NT2/D1 (cell line): ENCODE data around the gene LSP1.
A peak's percentile ranks its signal among the peaks of the same experiment; 100 is the strongest.

Experiments
- DNase-seq: peaks from one replicate; pipeline ENCODE4 v3.0.0-alpha.2; 2011; ENCODE audit warnings: low read depth, low spot score
- H3K27me3 ChIP-seq: 2 replicates; pipeline ENCODE4 v1.6.0; 2011; ENCODE audit warnings: mild to moderate bottlenecking; ENCODE audit not compliant: insufficient read length, insufficient read depth
- H3K36me3 ChIP-seq: 2 replicates; pipeline ENCODE4 v1.6.1; 2011; ENCODE audit warnings: mild to moderate bottlenecking, low read length, mixed read lengths; ENCODE audit not compliant: insufficient read depth, insufficient read length
- H3K4me1 ChIP-seq: 2 replicates; pipeline ENCODE4 v1.5.1; 2011; ENCODE audit not compliant: insufficient read depth, insufficient read length
- H3K4me3 ChIP-seq: 2 replicates; pipeline ENCODE4 v1.5.1; 2011; ENCODE audit warnings: low read depth; ENCODE audit not compliant: insufficient read length
- H3K9ac ChIP-seq: 2 replicates; pipeline ENCODE4 v1.6.0; 2011; ENCODE audit warnings: low read depth; ENCODE audit not compliant: insufficient read length
- H3K9me3 ChIP-seq: 2 replicates; pipeline ENCODE4 v1.5.1; 2011; ENCODE audit warnings: mild to moderate bottlenecking, low read length; ENCODE audit not compliant: insufficient read depth
- SUZ12 ChIP-seq: IDR thresholded peaks from 2 replicates; pipeline ENCODE4 v1.6.1; 2011; ENCODE audit not compliant: insufficient read length, insufficient read depth; ENCODE audit errors: extremely low read depth
- YY1 ChIP-seq: IDR thresholded peaks from 2 replicates; pipeline ENCODE4 v1.6.1; 2011; ENCODE audit not compliant: insufficient read length, insufficient read depth
- ZNF274 ChIP-seq: IDR thresholded peaks from 2 replicates; pipeline ENCODE4 v1.6.1; 2011; ENCODE audit warnings: mild to moderate bottlenecking, low read depth, low read length

LSP1 gene

DNA sequence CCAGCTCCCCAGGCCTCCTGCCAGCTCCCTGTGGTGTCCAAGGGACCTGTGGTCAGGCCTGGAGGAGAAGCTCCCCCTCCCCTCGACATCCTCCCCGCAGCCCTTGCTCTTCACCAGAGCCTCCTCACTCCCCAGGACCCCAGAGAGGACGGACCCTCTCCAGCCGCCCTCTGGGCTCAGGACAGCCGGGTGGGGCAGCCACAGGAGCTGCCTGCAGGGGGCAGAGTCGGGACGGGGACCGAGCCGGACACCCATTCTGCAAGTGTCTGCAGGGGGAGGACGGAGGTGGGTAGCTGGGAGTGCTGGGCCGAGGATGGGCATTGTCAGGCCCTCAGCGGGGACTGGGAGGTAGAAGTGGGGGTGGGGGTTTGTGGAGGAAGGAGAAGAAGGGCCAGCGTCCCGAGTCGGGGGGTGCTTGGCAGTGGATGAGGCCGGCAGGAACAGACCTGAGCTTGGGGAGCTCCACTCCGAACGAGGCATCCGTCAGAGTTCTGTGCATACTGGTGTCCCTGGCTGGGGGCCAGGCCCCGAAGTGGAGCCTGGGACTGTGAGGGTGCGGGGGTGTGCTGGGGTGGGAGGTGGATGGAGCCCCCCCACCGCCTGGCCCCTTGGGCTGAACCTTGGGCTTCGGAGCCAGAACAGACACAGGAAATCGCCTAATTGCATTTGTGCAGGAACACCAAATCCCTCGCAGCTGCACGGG, 23.6 kb downstream of the LSP1 start:
- TF ChIP-seq SUZ12 (no peak), ZNF274 (no peak), YY1 (no peak)
- H3K9ac ChIP-seq, result peak overlapping the region; percentile 79
- H3K27me3 ChIP-seq, result no peaks in the 10 kb centered on the region
- H3K9me3 ChIP-seq, result no peaks in the 10 kb centered on the region
- H3K4me1 ChIP-seq, result peaks cover 22% of the 10 kb centered on the region
- no peaks in the 10 kb centered on the region for H3K36me3 ChIP-seq
- peak; percentile 27 for DNase-seq
- peak overlapping the region; percentile 28 for H3K4me3 ChIP-seq

GRCh38 chr11:1877211-1878136, 24.6 kb downstream of the LSP1 start:
- peak overlapping the region; percentile 42 for H3K9ac ChIP-seq
- H3K4me3 ChIP-seq, result no peak overlapping the region
- no peaks in the 10 kb centered on the region for H3K27me3 ChIP-seq
- DNase-seq, result no peak
- no peaks in the 10 kb centered on the region for H3K9me3 ChIP-seq
- no peaks in the 10 kb centered on the region for H3K36me3 ChIP-seq
- peaks cover 24% of the 10 kb centered on the region for H3K4me1 ChIP-seq
- TF ChIP-seq YY1 (no peak), SUZ12 (no peak), ZNF274 (no peak)

- TF ChIP-seq YY1 (no peak), SUZ12 (no peak), ZNF274 (no peak)
- H3K4me3 ChIP-seq, result no peak overlapping the region
- H3K4me1 ChIP-seq, result peaks cover 21% of the 10 kb centered on the region
- H3K27me3 ChIP-seq, result no peaks in the 10 kb centered on the region
- H3K9me3 ChIP-seq, result no peaks in the 10 kb centered on the region
- no peaks in the 10 kb centered on the region for H3K36me3 ChIP-seq
- no peak overlapping the region for H3K9ac ChIP-seq
- DNase-seq, result no peak
Measured at GRCh38 chr11:1878137-1879031, 25.5 kb downstream of the LSP1 start.

- no peak for DNase-seq
- peaks cover 21% of the 10 kb centered on the region for H3K4me1 ChIP-seq
- H3K9ac ChIP-seq, result peak overlapping the region; percentile 21
- H3K4me3 ChIP-seq, result no peak overlapping the region
- H3K36me3 ChIP-seq, result no peaks in the 10 kb centered on the region
- no peaks in the 10 kb centered on the region for H3K9me3 ChIP-seq
- no peaks in the 10 kb centered on the region for H3K27me3 ChIP-seq
- no peak for TF ChIP-seq SUZ12
- TF ChIP-seq YY1, result no peak
- no peak for TF ChIP-seq ZNF274
Measured at GRCh38 chr11:1879342-1879940, 26.6 kb downstream of the LSP1 start.

DNA sequence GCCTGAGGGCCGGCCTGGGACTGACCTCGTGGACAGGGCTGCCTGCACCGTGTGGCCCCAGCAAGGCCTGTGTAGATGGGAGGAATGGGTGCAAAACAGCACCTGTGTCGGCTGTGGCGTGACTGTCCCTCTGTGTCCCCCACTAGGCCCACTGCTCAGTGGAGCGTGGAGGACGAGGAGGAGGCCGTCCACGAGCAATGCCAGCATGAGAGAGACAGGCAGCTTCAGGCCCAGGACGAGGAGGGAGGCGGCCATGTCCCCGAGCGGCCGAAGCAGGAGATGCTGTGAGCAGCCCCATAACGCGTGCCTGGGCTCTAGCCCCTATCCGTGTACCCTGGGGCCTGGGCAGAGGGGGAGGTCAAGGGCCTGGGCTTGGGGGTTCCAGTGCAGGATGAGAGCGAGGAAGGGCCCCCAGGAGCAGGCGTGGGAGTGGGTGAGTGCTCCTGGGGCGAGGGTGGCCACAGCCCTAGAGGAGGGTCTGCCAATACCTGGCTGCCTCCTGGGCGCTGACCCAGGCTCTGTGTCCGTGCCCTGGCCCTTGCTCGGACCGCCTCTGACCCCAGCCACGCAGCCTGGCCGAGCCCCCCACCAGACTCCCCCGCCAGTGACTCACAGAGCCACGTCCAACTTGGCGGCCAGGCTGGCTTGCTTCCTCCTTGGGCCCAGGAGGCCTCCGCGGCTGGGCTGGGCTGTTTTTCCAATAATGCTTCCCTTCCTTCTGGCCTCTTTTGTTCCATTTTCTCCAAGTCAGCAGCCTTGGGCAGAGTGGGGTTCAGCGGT, 27.2 kb downstream of the LSP1 start:
- H3K4me3 ChIP-seq, result no peak overlapping the region
- TF ChIP-seq SUZ12 (no peak), ZNF274 (no peak), YY1 (no peak)
- H3K9me3 ChIP-seq, result no peaks in the 10 kb centered on the region
- H3K27me3 ChIP-seq, result no peaks in the 10 kb centered on the region
- no peak for DNase-seq
- H3K36me3 ChIP-seq, result no peaks in the 10 kb centered on the region
- H3K9ac ChIP-seq, result peak overlapping the region; percentile 42
- H3K4me1 ChIP-seq, result peaks cover 19% of the 10 kb centered on the region

DNA sequence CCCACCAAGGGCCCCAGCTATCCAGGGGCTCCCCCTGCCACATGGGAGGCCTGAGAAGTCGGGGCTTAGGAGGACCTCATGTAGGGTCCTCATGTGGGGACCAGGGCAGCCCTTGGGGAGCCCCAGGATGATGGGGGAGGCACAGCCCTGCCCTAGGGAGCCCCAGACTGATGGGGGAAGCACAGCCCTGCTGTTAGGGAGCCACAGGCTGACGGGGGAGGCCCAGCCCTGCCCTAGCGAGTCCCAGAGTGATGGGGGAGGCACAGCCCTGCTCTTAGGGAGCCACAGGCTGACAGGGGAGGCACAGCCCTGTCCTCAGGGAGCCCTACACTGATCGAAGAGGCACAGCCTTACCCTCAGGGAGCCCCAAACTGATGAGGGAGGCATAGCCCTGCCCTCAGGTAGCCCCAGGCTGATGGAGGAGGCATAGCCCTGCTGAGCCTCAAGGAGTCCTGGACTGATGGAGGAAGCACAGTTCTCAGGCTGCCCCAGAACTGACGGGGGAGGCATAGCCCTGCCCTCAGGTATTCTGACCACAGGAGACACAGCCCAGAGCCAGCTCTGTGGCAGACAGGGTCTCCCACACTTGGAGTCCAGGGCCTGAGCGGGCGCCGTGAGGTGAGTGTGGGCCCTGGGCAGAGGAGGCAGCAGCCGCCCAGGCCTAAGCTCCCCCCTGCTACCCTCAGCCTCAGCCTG, 28.0 kb downstream of the LSP1 start:
- Histone ChIP-seq H3K36me3 (no peaks in the 10 kb centered on the region), H3K4me1 (peaks cover 14% of the 10 kb centered on the region), H3K9me3 (no peaks in the 10 kb centered on the region), H3K9ac (no peak overlapping the region), H3K4me3 (no peak overlapping the region), H3K27me3 (no peaks in the 10 kb centered on the region)
- TF ChIP-seq SUZ12 (no peak), YY1 (no peak), ZNF274 (no peak)
- no peak for DNase-seq
